GM23338 (cell line): ENCODE measurements around the gene CYP3A4. TPM values are rescaled to one million over a fixed set of nuclear protein-coding genes. Genes with fewer than 3 reads are reported as not detected.

Experiments used
- ATAC-seq: fragments of 200-7000 bp; cut with Tn5 transposase; 3 replicates; pipeline ENCODE4 v1.9.1; 2020
- DNase-seq: peaks from one replicate; pipeline ENCODE4 v3.0.0-alpha.2; 2015; ENCODE audit warnings: low spot score
- H2AFZ ChIP-seq: fragments of 200-600 bp; sonication (generic); 2 replicates; pipeline ENCODE4 v1.8.0; 2016; ENCODE audit warnings: antibody characterized with exemption, mild to moderate bottlenecking, moderate library complexity
- H3F3A ChIP-seq: fragments of 200-600 bp; sonication (generic); replicated peaks from 2 replicates; pipeline ENCODE4 v1.8.0; 2017; ENCODE audit warnings: antibody characterized with exemption, mixed run types, low read depth
- H3K27ac ChIP-seq: fragments of 200-600 bp; sonication (generic); 2 replicates; pipeline ENCODE4 v1.6.1; 2016; ENCODE audit warnings: low read depth
- H3K27me3 ChIP-seq: fragments of 200-600 bp; sonication (generic); 2 replicates; pipeline ENCODE4 v1.8.0; 2016; ENCODE audit warnings: mild to moderate bottlenecking, mixed run types, moderate library complexity; ENCODE audit not compliant: insufficient read depth
- H3K36me3 ChIP-seq: fragments of 200-600 bp; sonication (generic); 2 replicates; pipeline ENCODE4 v1.8.0; 2016; ENCODE audit warnings: mild to moderate bottlenecking; ENCODE audit not compliant: insufficient read depth
- H3K4me1 ChIP-seq: fragments of 200-600 bp; sonication (generic); 2 replicates; pipeline ENCODE4 v1.8.0; 2016; ENCODE audit warnings: mild to moderate bottlenecking, moderate library complexity; ENCODE audit not compliant: insufficient read depth
- H3K4me2 ChIP-seq: fragments of 200-600 bp; sonication (generic); 2 replicates; pipeline ENCODE4 v1.7.1; 2017; ENCODE audit warnings: mixed run types
- H3K4me3 ChIP-seq: fragments of 200-600 bp; sonication (generic); 2 replicates; pipeline ENCODE4 v1.6.1; 2016; ENCODE audit warnings: mixed run types
- H3K79me2 ChIP-seq: fragments of 200-600 bp; sonication (generic); replicated peaks from 2 replicates; pipeline ENCODE4 v1.8.0; 2017; ENCODE audit warnings: mild to moderate bottlenecking; ENCODE audit not compliant: insufficient read depth
- H3K9me2 ChIP-seq: fragments of 200-600 bp; sonication (generic); 2 replicates; pipeline ENCODE4 v1.8.0; 2017; ENCODE audit not compliant: insufficient read depth
- H4K20me1 ChIP-seq: fragments of 200-600 bp; sonication (generic); replicated peaks from 2 replicates; pipeline ENCODE4 v1.8.0; 2017; ENCODE audit warnings: mild to moderate bottlenecking; ENCODE audit not compliant: insufficient read depth
- H3K27ac Mint-ChIP-seq: 2 replicates; pipeline ENCODE4 v1.8.0; 2020; ENCODE audit warnings: inconsistent platforms, mild to moderate bottlenecking, moderate library complexity, mixed read lengths
- H3K27me3 Mint-ChIP-seq: 3 replicates; pipeline ENCODE4 v1.8.0; 2022; ENCODE audit warnings: low read depth, mild to moderate bottlenecking, moderate library complexity, mixed read lengths, inconsistent platforms; ENCODE audit not compliant: insufficient read depth, poor library complexity
- H3K36me3 Mint-ChIP-seq: 3 replicates; pipeline ENCODE4 v1.8.0; 2021; ENCODE audit warnings: low read depth, mild to moderate bottlenecking, inconsistent platforms, moderate library complexity, mixed read lengths
- H3K4me1 Mint-ChIP-seq: 3 replicates; pipeline ENCODE4 v1.8.0; 2020; ENCODE audit warnings: mild to moderate bottlenecking, inconsistent platforms, mixed read lengths
- H3K4me3 Mint-ChIP-seq: 3 replicates; pipeline ENCODE4 v1.8.0; 2021; ENCODE audit warnings: moderate library complexity, mild to moderate bottlenecking, inconsistent platforms, mixed read lengths
- H3K9me3 Mint-ChIP-seq: 3 replicates; pipeline ENCODE4 v1.8.0; 2020; ENCODE audit warnings: moderate library complexity, mild to moderate bottlenecking, inconsistent platforms, mixed read lengths
- CREB1 ChIP-seq: fragments of 250-450 bp; sonication (Bioruptor Pico); IDR thresholded peaks from 2 replicates; pipeline ENCODE4 v1.5.0; 2020; ENCODE audit warnings: low read depth, mild to moderate bottlenecking, moderate library complexity
- CTCF ChIP-seq, 2 experiments: fragments of 200-600 bp in 1 of 2; sonication (generic) in 1 of 2; conservative IDR thresholded peaks; 2 replicates each; pipeline versions ENCODE4 v1.5.1 to v1.6.1; 2016 to 2017; ENCODE audit warnings: antibody characterized with exemption in 2 of 2, low read depth in 2 of 2, mild to moderate bottlenecking in 2 of 2, moderate library complexity in 1 of 2
- EZH2 ChIP-seq: fragments of 200-600 bp; sonication (generic); IDR thresholded peaks from one replicate; pipeline ENCODE4 v1.8.0; 2017; ENCODE audit warnings: antibody characterized with exemption, mild to moderate bottlenecking, low read depth; ENCODE audit not compliant: unreplicated experiment
- EZH2phosphoT487 ChIP-seq: fragments of 200-600 bp; sonication (generic); IDR thresholded peaks from one replicate; pipeline ENCODE4 v1.8.1; 2018; ENCODE audit warnings: antibody characterized with exemption; ENCODE audit not compliant: unreplicated experiment
- JUNB ChIP-seq: IDR thresholded peaks from one replicate; pipeline ENCODE4 v1.6.1; 2016; ENCODE audit warnings: antibody characterized with exemption; ENCODE audit not compliant: unreplicated experiment
- POLR2AphosphoS5 ChIP-seq: IDR thresholded peaks from 2 replicates; pipeline ENCODE4 v1.6.1; 2016; ENCODE audit warnings: antibody characterized with exemption, low read depth
- REST ChIP-seq: IDR thresholded peaks from one replicate; pipeline ENCODE4 v1.6.1; 2018; ENCODE audit warnings: antibody characterized with exemption; ENCODE audit not compliant: unreplicated experiment
- STAT1 ChIP-seq: IDR thresholded peaks from one replicate; pipeline ENCODE4 v1.6.1; 2016; ENCODE audit warnings: antibody characterized with exemption; ENCODE audit not compliant: unreplicated experiment
- ZNF114 ChIP-seq: fragments of 250-450 bp; sonication (Bioruptor Pico); IDR thresholded peaks from 2 replicates; pipeline ENCODE4 v1.5.0; 2020; ENCODE audit warnings: mild to moderate bottlenecking, moderate library complexity
- ZNF331 ChIP-seq: fragments of 250-450 bp; sonication (Bioruptor Pico); IDR thresholded peaks from 2 replicates; pipeline ENCODE4 v1.5.0; 2020; ENCODE audit warnings: low read depth, mild to moderate bottlenecking, moderate library complexity
- polyA plus RNA-seq: library from polyadenylated mRNA; unstranded; fragments of >200 nt; fragmentation: Nextera tagmentation; extraction: Ambion mirVana; gene quantifications from 2 replicates; pipeline ENCODE4 v1.2.1, GENCODE V29; 2016
- total RNA-seq: library from RNA; depleted of rRNA; stranded (reverse); fragments of >200 nt; shearing (Covaris generic); gene quantifications from 2 replicates; pipeline ENCODE4 v1.2.3, GENCODE V29; 2014
- TF ChIP-seq, protein P1 (sequence below): IDR thresholded peaks from 2 replicates; pipeline ENCODE4 v1.6.1; 2016; ENCODE audit warnings: antibody characterized with exemption

CYP3A4 gene
- total and polyA plus RNA-seq, 2 experiments from 2014 or later: not detected

- TF ChIP-seq STAT1 (no peak), CREB1 (CRISPR knock-in tag) (no peak), EZH2 (no peak), ZNF331 (CRISPR knock-in tag) (no peak), POLR2AphosphoS5 (no peak)
- TF ChIP-seq, protein P1, sequence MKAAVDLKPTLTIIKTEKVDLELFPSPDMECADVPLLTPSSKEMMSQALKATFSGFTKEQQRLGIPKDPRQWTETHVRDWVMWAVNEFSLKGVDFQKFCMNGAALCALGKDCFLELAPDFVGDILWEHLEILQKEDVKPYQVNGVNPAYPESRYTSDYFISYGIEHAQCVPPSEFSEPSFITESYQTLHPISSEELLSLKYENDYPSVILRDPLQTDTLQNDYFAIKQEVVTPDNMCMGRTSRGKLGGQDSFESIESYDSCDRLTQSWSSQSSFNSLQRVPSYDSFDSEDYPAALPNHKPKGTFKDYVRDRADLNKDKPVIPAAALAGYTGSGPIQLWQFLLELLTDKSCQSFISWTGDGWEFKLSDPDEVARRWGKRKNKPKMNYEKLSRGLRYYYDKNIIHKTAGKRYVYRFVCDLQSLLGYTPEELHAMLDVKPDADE: no peak
- DNase-seq (no peak), ATAC-seq (no peak)
- Histone ChIP-seq H3K27ac (no peak overlapping the region), H3K27me3 (no peaks in the 10 kb centered on the region), H3K9me2 (no peaks in the 10 kb centered on the region), H2AFZ (no peak overlapping the region), H3K4me2 (no peak overlapping the region), H3F3A (no peaks in the 10 kb centered on the region), H3K4me1 (no peaks in the 10 kb centered on the region), H3K4me3 (no peak overlapping the region), H3K79me2 (no peaks in the 10 kb centered on the region), H3K36me3 (no peaks in the 10 kb centered on the region), H4K20me1 (no peaks in the 10 kb centered on the region)
- H3K27ac Mint-ChIP-seq: no peak overlapping the region; the same call in 1 of the 2 replicates
- H3K4me1 Mint-ChIP-seq: no peaks in the 10 kb centered on the region
- H3K9me3 Mint-ChIP-seq: no peaks in the 10 kb centered on the region
- H3K4me3 Mint-ChIP-seq: no peak overlapping the region
- H3K27me3 Mint-ChIP-seq: peaks cover 8% of the 10 kb centered on the region
- H3K36me3 Mint-ChIP-seq: no peaks in the 10 kb centered on the region
Measured at GRCh38 chr7:99793443-99793842, 9.5 kb upstream of the CYP3A4 start.

GRCh38 chr7:99792967-99793366 is 9.0 kb upstream of the CYP3A4 start:
- Histone ChIP-seq H4K20me1 (no peaks in the 10 kb centered on the region), H3K27ac (no peak overlapping the region), H3K36me3 (no peaks in the 10 kb centered on the region), H3K79me2 (no peaks in the 10 kb centered on the region), H3K4me3 (no peak overlapping the region), H3K4me2 (no peak overlapping the region), H3F3A (no peaks in the 10 kb centered on the region), H3K27me3 (no peaks in the 10 kb centered on the region), H3K9me2 (no peaks in the 10 kb centered on the region), H3K4me1 (no peaks in the 10 kb centered on the region), H2AFZ (no peak overlapping the region; the same call in 1 of the 2 replicates)
- DNase-seq: no peak
- Mint-ChIP-seq H3K36me3 (no peaks in the 10 kb centered on the region), H3K4me1 (no peaks in the 10 kb centered on the region), H3K4me3 (no peak overlapping the region), H3K27me3 (peaks cover 8% of the 10 kb centered on the region), H3K27ac (no peak overlapping the region), H3K9me3 (no peaks in the 10 kb centered on the region)
- ATAC-seq: no peak
- no peak for TF ChIP-seq STAT1
- no peak for TF ChIP-seq ZNF331 (CRISPR knock-in tag)
- TF ChIP-seq CREB1 (CRISPR knock-in tag): no peak
- TF ChIP-seq, protein P1: no peak
- no peak for TF ChIP-seq REST
- TF ChIP-seq EZH2: no peak
- no peak for TF ChIP-seq EZH2phosphoT487
- TF ChIP-seq ZNF114 (CRISPR knock-in tag): no peak
- TF ChIP-seq JUNB: no peak
- no peak for TF ChIP-seq POLR2AphosphoS5
- TF ChIP-seq CTCF (conservative IDR thresholded peaks at IDR 0.05; ENCODE audit: low read depth in 2 of 2): no peak
